K562 (cell line): ENCODE measurements around the gene ENOSF1. TPM values are rescaled to one million over a fixed set of nuclear protein-coding genes. Genes with fewer than 3 reads are reported as not detected.

Source experiments
- ATAC-seq: fragments of 200-7000 bp; cut with Tn5 transposase; 3 replicates; pipeline ENCODE4 v1.9.1; 2020; ENCODE audit warnings: moderate library complexity
- BruUV-seq: library from RNA; stranded (reverse); fragments of 400-500 nt; replicated peaks from 2 replicates; lab custom pipeline; 2021; lab: Mats Ljungman, UMichigan
- CTCF ChIA-PET: fragments of 300-600 bp; formaldehyde crosslinking; extraction: SDS; loops from one replicate; lab custom pipeline; 2021; ENCODE audit warnings: low intra/inter-chr PET ratio; lab: Yijun Ruan, JAX
- POLR2A ChIA-PET: fragments of 300-600, 350-650 bp; sonication (Branson Sonifier 250); formaldehyde crosslinking; extraction: SDS; loops from one replicate; lab custom pipeline; 2021; ENCODE audit warnings: antibody characterized with exemption, inconsistent platforms; lab: Yijun Ruan, JAX
- DNase-seq, 4 experiments: peaks; one replicate each; pipeline versions ENCODE4 v3.0.0 to v3.0.0-alpha.2; 2011 to 2018; ENCODE audit warnings: low spot score in 3 of 4, mixed read lengths in 3 of 4; ENCODE audit errors: extremely low read depth in 1 of 4
- FAIRE-seq: peaks from 2 replicates; lab custom pipeline; 2011; peaks lifted over from hg19 to GRCh38; lab: Jason Lieb, UNC
- H2AFZ ChIP-seq: 2 replicates; pipeline ENCODE4 v1.6.0; 2011; ENCODE audit warnings: low read depth, low read length, control low read depth, inconsistent platforms
- H3K27ac ChIP-seq: fragments of 200-600 bp; 3 replicates; pipeline ENCODE4 v1.8.0; 2011; ENCODE audit warnings: low read depth, mild to moderate bottlenecking, control low read depth, inconsistent platforms, low read length, moderate library complexity, mixed read lengths; ENCODE audit errors: extremely low read depth
- H3K27me3 ChIP-seq, 2 experiments: fragments of 300-600 bp in 1 of 2; 2 replicates in 1 of 2; 3 replicates in 1 of 2; pipeline versions ENCODE4 v1.6.0 to v1.8.0; 2011; ENCODE audit warnings: inconsistent platforms in 2 of 2, low read length in 2 of 2, mild to moderate bottlenecking in 1 of 2, mixed read lengths in 1 of 2, moderate library complexity in 1 of 2; ENCODE audit not compliant: control insufficient read depth in 2 of 2, insufficient read depth in 2 of 2
- H3K36me3 ChIP-seq: fragments of 300-600 bp; 3 replicates; pipeline ENCODE4 v1.8.0; 2011; ENCODE audit warnings: mild to moderate bottlenecking, low read length, inconsistent platforms; ENCODE audit not compliant: control insufficient read depth, insufficient read depth
- H3K4me1 ChIP-seq, 2 experiments: fragments of 200-600 bp in 1 of 2; replicated peaks in 1 of 2; 2 replicates in 1 of 2; 3 replicates in 1 of 2; pipeline versions ENCODE4 v1.5.1 to v1.8.0; 2011; ENCODE audit warnings: inconsistent platforms in 2 of 2, low read length in 2 of 2, mild to moderate bottlenecking in 1 of 2, mixed read lengths in 1 of 2, moderate library complexity in 1 of 2; ENCODE audit not compliant: control insufficient read depth in 2 of 2, insufficient read depth in 2 of 2
- H3K4me2 ChIP-seq: 2 replicates; pipeline ENCODE4 v1.6.1; 2011; ENCODE audit warnings: low read length, control low read depth, inconsistent platforms, mixed read lengths; ENCODE audit not compliant: insufficient read depth
- H3K4me3 ChIP-seq: fragments of 200-600 bp; sonication (generic), shearing (Covaris generic); 2 replicates; pipeline ENCODE4 v1.5.1; 2016; ENCODE audit warnings: control low read depth, inconsistent platforms
- H3K79me2 ChIP-seq: fragments of 200-600 bp; 3 replicates; pipeline ENCODE4 v1.8.0; 2011; ENCODE audit warnings: low read length, inconsistent platforms; ENCODE audit not compliant: control insufficient read depth, insufficient read depth
- H3K9ac ChIP-seq, 2 experiments: 2 replicates each; pipeline versions ENCODE4 v1.6.0 to v1.6.1; 2011; ENCODE audit warnings: low read depth in 2 of 2, low read length in 2 of 2, control low read depth in 1 of 2, inconsistent platforms in 1 of 2, mild to moderate bottlenecking in 1 of 2, mixed read lengths in 1 of 2; ENCODE audit not compliant: insufficient read depth in 1 of 2
- H3K9me1 ChIP-seq: one replicate; pipeline ENCODE4 v1.6.0; 2011; ENCODE audit warnings: inconsistent platforms, mild to moderate bottlenecking, low read length, moderate library complexity; ENCODE audit not compliant: control insufficient read depth, insufficient read depth
- H3K9me3 ChIP-seq: replicated peaks from 2 replicates; pipeline ENCODE4 v1.5.1; 2011; ENCODE audit warnings: low read depth, low read length, inconsistent platforms; ENCODE audit not compliant: control insufficient read depth, insufficient read depth
- H4K20me1 ChIP-seq: replicated peaks from 2 replicates; pipeline ENCODE4 v1.6.1; 2011; ENCODE audit warnings: low read length, inconsistent platforms, mixed read lengths; ENCODE audit not compliant: control insufficient read depth, insufficient read depth
- BRCA1 ChIP-seq, 2 experiments: fragments of 450-650 bp in 1 of 2; sonication (generic) in 1 of 2; formaldehyde crosslinking in 1 of 2; IDR thresholded peaks; 2 replicates each; pipeline versions ENCODE4 v1.5.0 to v1.6.1; 2017 to 2020; ENCODE audit warnings: mild to moderate bottlenecking in 1 of 2, missing genetic modification reagents in 1 of 2
- ELF2 ChIP-seq: fragments of 250-450 bp; sonication (Bioruptor Pico); IDR thresholded peaks from 2 replicates; pipeline ENCODE4 v1.5.0; 2021; ENCODE audit warnings: mild to moderate bottlenecking
- FOSL1 ChIP-seq: fragments of 200-800 bp; sonication (Bioruptor generic); conservative IDR thresholded peaks from 2 replicates; pipeline ENCODE4 v1.6.1; 2016; ENCODE audit warnings: missing genetic modification characterization, missing compliant biosample characterization
- MYNN ChIP-seq, 2 experiments: sonication (generic); formaldehyde crosslinking in 1 of 2; IDR thresholded peaks; 2 replicates each; pipeline versions ENCODE4 v1.5.0 to v1.6.1; 2016 to 2020; ENCODE audit warnings: antibody characterized with exemption in 1 of 2, missing genetic modification reagents in 1 of 2
- NR2C2 ChIP-seq, 2 experiments: fragments of 200-800 bp in 1 of 2; sonication (Bioruptor generic) in 1 of 2; sonication (generic) in 1 of 2; formaldehyde crosslinking in 1 of 2; IDR thresholded peaks; 2 replicates each; pipeline versions ENCODE4 v1.6.1 to v1.8.0; 2016 to 2022; ENCODE audit warnings: mild to moderate bottlenecking in 1 of 2, missing compliant biosample characterization in 1 of 2, missing genetic modification characterization in 1 of 2, missing genetic modification reagents in 1 of 2
- POLR2A ChIP-seq: fragments of 450-650 bp; conservative IDR thresholded peaks from 2 replicates; pipeline ENCODE4 v1.6.1; 2016
- POLR2B ChIP-seq: fragments of 450-650 bp; IDR thresholded peaks from 2 replicates; pipeline ENCODE4 v1.6.1; 2018; ENCODE audit warnings: low read depth; ENCODE audit not compliant: partially characterized antibody
- SMARCE1 ChIP-seq: fragments of 450-650 bp; IDR thresholded peaks from 2 replicates; pipeline ENCODE4 v1.7.1; 2016; ENCODE audit warnings: mild to moderate bottlenecking
- TSC22D4 ChIP-seq: fragments of 450-650 bp; IDR thresholded peaks from 2 replicates; pipeline ENCODE4 v1.6.1; 2016; ENCODE audit warnings: missing genetic modification characterization, missing biosample characterization, control low read depth
- ZNF3 ChIP-seq: fragments of 250-450 bp; sonication (Bioruptor Pico); IDR thresholded peaks from 2 replicates; pipeline ENCODE4 v1.5.0; 2021; ENCODE audit warnings: mild to moderate bottlenecking, moderate library complexity
- ZNF408 ChIP-seq: fragments of 250-450 bp; sonication (Bioruptor Pico); IDR thresholded peaks from 2 replicates; pipeline ENCODE4 v1.4.0; 2020; ENCODE audit warnings: low read depth, mild to moderate bottlenecking, moderate library complexity
- ZNF431 ChIP-seq: sonication (generic); formaldehyde crosslinking; IDR thresholded peaks from 2 replicates; pipeline ENCODE4 v1.8.0; 2022; ENCODE audit warnings: mild to moderate bottlenecking, missing genetic modification reagents
- WGBS: fragments of 100-300 bp; shearing (Covaris generic); methylation state at CpG from one replicate; pipeline ENCODE4 v1.1.6; 2016; ENCODE audit warnings: low coverage, mixed read lengths; ENCODE audit not compliant: insufficient coverage; ENCODE audit errors: missing lambda C conversion rate; 5-methylcytosine and 5-hydroxymethylcytosine counted together
- in situ Hi-C: fragments of 300-500 bp; cut with MboI; formaldehyde crosslinking; loops from 4 replicates; pipeline ENCODE4 v1.15.0; 2018; ENCODE audit warnings: inconsistent platforms, mixed read lengths
- intact Hi-C: fragments of 100-400 bp; cut with micrococcal nuclease; formaldehyde crosslinking; loops from 2 replicates; pipeline ENCODE4 v1.14.2; 2022
- polyA plus RNA-seq, 8 experiments: library from polyadenylated mRNA; depleted of rRNA in 4 of 8; stranded (reverse) in 5 of 8; unstranded in 3 of 8; fragments of >200 nt; fragmentation: Nextera tagmentation in 2 of 8; fragmentation: Illumina TruSeq in 1 of 8; extraction: Ambion mirVana in 2 of 8; extraction: Trizol in 1 of 8; gene quantifications; 2 replicates each; pipeline versions ENCODE4 v1.2.1 to v1.2.3, GENCODE V29; 2011 to 2014; ENCODE audit warnings: inconsistent platforms in 1 of 8, missing spikeins in 1 of 8
- total RNA-seq, 7 experiments: library from RNA; depleted of rRNA in 6 of 7; stranded (reverse); fragments of >200 nt in 6 of 7; fragmentation: Illumina TruSeq in 2 of 7; extraction: Trizol in 2 of 7; gene quantifications; 2 replicates each; pipeline versions ENCODE4 v1.2.1 to v1.2.3, GENCODE V29; 2011 to 2021; ENCODE audit warnings: low replicate concordance in 1 of 7
- TF ChIP-seq, protein P1 (sequence below): fragments of 250-450 bp; sonication (Bioruptor Pico); IDR thresholded peaks from 2 replicates; pipeline ENCODE4 v1.4.0; 2020; ENCODE audit warnings: mild to moderate bottlenecking
- TF ChIP-seq, protein P2 (sequence below): fragments of 450-650 bp; formaldehyde crosslinking; IDR thresholded peaks from 2 replicates; pipeline ENCODE4 v1.4.0; 2022; ENCODE audit warnings: missing genetic modification characterization
- TF ChIP-seq, protein P3 (sequence below): sonication (generic); formaldehyde crosslinking; IDR thresholded peaks from 2 replicates; pipeline ENCODE4 v1.9.0; 2022; ENCODE audit warnings: mild to moderate bottlenecking, missing genetic modification reagents

ENOSF1 gene
- total and polyA plus RNA-seq, 9 of the 15 experiments (the other 6 are each of a cell fraction or from before 2014, with no cell fraction given): 15.5 to 66.4 (median 46.5) TPM

DNA sequence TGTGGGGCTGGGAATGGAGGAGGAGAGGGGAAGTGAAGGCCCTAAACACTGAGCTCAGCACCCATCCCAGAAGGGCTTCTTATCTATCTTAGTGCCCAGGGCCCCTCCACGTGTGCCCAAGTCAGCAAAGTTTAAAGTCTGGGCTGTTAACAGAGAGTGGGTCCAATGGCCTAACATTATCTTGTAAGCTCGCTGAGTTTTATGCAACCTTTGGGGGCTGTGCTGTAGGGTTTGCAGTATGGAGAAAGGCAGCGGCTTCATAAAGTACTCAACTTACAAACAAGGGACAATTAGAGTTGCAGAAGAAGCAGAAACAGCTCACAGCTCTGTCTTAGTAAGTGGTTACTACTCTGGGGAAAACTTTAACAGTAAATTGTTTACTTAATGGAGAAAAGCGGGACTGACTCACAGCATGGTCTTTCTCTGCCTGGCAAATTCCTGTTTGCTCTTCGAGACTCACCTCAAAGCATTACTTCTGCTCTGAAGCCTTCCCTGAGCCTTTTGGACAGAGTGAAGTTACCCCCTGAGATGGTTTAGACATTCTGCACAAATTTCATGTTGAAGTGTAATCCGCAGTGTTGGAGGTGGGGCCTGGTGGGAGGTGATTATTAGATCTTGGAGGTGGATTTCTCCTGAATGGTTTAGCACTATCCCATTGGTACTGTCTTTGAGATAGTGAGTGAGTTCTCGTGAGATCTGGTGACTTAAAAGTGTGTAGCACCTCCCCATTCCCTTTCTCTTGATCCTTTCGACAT lies 9.0 kb downstream of the ENOSF1 start:
- Histone ChIP-seq H3K4me3 (no peak overlapping the region), H3K27me3 (no peaks in the 10 kb centered on the region), H3K4me2 (no peak overlapping the region), H3K27ac (peak overlapping the region; percentile 29; the same call in 1 of the 3 replicates), H2AFZ (no peak overlapping the region), H3K9me1 (no peaks in the 10 kb centered on the region), H3K79me2 (peaks cover 40% of the 10 kb centered on the region), H3K9ac (peak overlapping the region in 1 of 2 experiments; percentile 11; a peak in 1 of 4 replicates), H3K9me3 (no peaks in the 10 kb centered on the region), H3K36me3 (peaks cover 64% of the 10 kb centered on the region), H3K4me1 (0 out of 5 replicates have a peak, but pooled peaks cover 0 to 8% of the 10 kb centered on the region in 2 experiments), H4K20me1 (no peaks in the 10 kb centered on the region; the same call in 1 of the 2 replicates)
- 68% methylated on average over 8 of the region's 8 CpGs for WGBS
- no peak for DNase-seq
- POLR2A ChIA-PET: interaction anchor here (0.6 to 1.8 kb wide), 9 partner anchors 10 to 1464 kb away, joined by 3 to 7 read pairs (median 4); no protein-coding TSS in a partner anchor
- peak; percentile 6 for FAIRE-seq
- peak; percentile 47 for ATAC-seq
- TF ChIP-seq, protein P1, sequence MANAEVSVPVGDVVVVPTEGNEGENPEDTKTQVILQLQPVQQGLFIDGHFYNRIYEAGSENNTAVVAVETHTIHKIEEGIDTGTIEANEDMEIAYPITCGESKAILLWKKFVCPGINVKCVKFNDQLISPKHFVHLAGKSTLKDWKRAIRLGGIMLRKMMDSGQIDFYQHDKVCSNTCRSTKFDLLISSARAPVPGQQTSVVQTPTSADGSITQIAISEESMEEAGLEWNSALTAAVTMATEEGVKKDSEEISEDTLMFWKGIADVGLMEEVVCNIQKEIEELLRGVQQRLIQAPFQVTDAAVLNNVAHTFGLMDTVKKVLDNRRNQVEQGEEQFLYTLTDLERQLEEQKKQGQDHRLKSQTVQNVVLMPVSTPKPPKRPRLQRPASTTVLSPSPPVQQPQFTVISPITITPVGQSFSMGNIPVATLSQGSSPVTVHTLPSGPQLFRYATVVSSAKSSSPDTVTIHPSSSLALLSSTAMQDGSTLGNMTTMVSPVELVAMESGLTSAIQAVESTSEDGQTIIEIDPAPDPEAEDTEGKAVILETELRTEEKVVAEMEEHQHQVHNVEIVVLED (CRISPR knock-in tag): no peak
- TF ChIP-seq POLR2A (0 out of 2 replicates have a peak, but pooled peaks have one; percentile 23), ZNF431 (CRISPR knock-in tag) (peak; percentile 66; the same call in 1 of the 2 replicates), FOSL1 (tag) (0 out of 2 replicates have a peak, but pooled peaks have one; percentile 5), SMARCE1 (peak; percentile 1; the same call in 1 of the 2 replicates), ZNF3 (CRISPR knock-in tag) (no peak), NR2C2 (CRISPR knock-in tag; IDR thresholded peaks at IDR 0.05) (0 out of 2 replicates have a peak, but pooled peaks have one; percentile 22), NR2C2 (tag; IDR thresholded peaks at IDR 0.05) (no peak), BRCA1 (IDR thresholded peaks at IDR 0.05) (no peak), BRCA1 (CRISPR knock-in tag; IDR thresholded peaks at IDR 0.05) (no peak), TSC22D4 (no peak), MYNN (IDR thresholded peaks at IDR 0.05) (0 out of 2 replicates have a peak, but pooled peaks have one; percentile 15), MYNN (CRISPR knock-in tag; IDR thresholded peaks at IDR 0.05) (no peak), ZNF408 (CRISPR knock-in tag) (no peak), POLR2B (peak; percentile 3), ELF2 (CRISPR knock-in tag) (no peak)
- TF ChIP-seq, protein P2, sequence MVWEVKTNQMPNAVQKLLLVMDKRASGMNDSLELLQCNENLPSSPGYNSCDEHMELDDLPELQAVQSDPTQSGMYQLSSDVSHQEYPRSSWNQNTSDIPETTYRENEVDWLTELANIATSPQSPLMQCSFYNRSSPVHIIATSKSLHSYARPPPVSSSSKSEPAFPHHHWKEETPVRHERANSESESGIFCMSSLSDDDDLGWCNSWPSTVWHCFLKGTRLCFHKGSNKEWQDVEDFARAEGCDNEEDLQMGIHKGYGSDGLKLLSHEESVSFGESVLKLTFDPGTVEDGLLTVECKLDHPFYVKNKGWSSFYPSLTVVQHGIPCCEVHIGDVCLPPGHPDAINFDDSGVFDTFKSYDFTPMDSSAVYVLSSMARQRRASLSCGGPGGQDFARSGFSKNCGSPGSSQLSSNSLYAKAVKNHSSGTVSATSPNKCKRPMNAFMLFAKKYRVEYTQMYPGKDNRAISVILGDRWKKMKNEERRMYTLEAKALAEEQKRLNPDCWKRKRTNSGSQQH: no peak
- TF ChIP-seq, protein P3, sequence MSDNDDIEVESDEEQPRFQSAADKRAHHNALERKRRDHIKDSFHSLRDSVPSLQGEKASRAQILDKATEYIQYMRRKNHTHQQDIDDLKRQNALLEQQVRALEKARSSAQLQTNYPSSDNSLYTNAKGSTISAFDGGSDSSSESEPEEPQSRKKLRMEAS (CRISPR knock-in tag): peak; percentile 39
- no TSS peak for BruUV-seq
- intact Hi-C loops (no loop called here), in situ Hi-C loops (no loop called here)
- CTCF ChIA-PET: no interaction called here
